Hematopoietic multipotent progenitor cell treated with erythropoietin and hydrocortisone succinate and interleukin-3 and kit ligand, for 4 days (in vitro differentiated cells): ENCODE data around the gene VWC2L.

ENCODE experiments used
- DNase-seq: peaks from one replicate; pipeline ENCODE4 v3.0.0-alpha.2; 2015

VWC2L gene

GRCh38 chr2:214601852-214602633, 191.2 kb downstream of the VWC2L start:
- no peak for DNase-seq

- no peak for DNase-seq
Observed at GRCh38 chr2:214604861-214605260, 194.0 kb downstream of the VWC2L start.

- DNase-seq: no peak
Observed at GRCh38 chr2:214607051-214607450, 196.2 kb downstream of the VWC2L start.

- no peak for DNase-seq
Observed at GRCh38 chr2:214611015-214611414, 200.2 kb downstream of the VWC2L start.

GRCh38 chr2:214624166-214624760, 213.4 kb downstream of the VWC2L start:
- no peak for DNase-seq

GRCh38 chr2:214628091-214628490, 217.2 kb downstream of the VWC2L start:
- DNase-seq: no peak
